ENCODE results near the gene CNOT1. TPM values are rescaled to one million over a fixed set of nuclear protein-coding genes. Genes with fewer than 3 reads are reported as not detected.

The CNOT1 gene
- polyA plus RNA-seq, 1 donor from 2014 or later, result 66.2 TPM

- Histone ChIP-seq H3K9me2 (ENCODE audit: insufficient read depth, low read length) (no peaks in the 10 kb centered on the region), H3K9ac (ENCODE audit: low read length) (no peak overlapping the region), H3K9me3 (ENCODE audit: low read length) (no peaks in the 10 kb centered on the region), H3K4me3 (ENCODE audit: low read length) (no peak overlapping the region), H4K20me1 (ENCODE audit: insufficient read depth) (no peaks in the 10 kb centered on the region), H3F3A (ENCODE audit: insufficient read depth, low read length, poor library complexity, severe bottlenecking) (no peaks in the 10 kb centered on the region), H3K4me2 (ENCODE audit: low read length) (no peak overlapping the region), H3K79me2 (replicated peaks; ENCODE audit: insufficient read depth, low read length) (peaks cover 6% of the 10 kb centered on the region), H3K27ac (ENCODE audit: low read length) (no peak overlapping the region), H2AFZ (ENCODE audit: low read depth, low read length) (no peak overlapping the region), H3K36me3 (ENCODE audit: insufficient read depth, low read length) (peaks cover 21% of the 10 kb centered on the region), H3K27me3 (ENCODE audit: insufficient read depth, low read depth, low read length) (no peaks in the 10 kb centered on the region)
- TF ChIP-seq MXI1 (conservative IDR thresholded peaks at IDR 0.05; ENCODE audit: poor library complexity, severe bottlenecking) (no peak), EZH2 (IDR thresholded peaks at IDR 0.05; ENCODE audit: borderline replicate concordance, insufficient read depth, low read length, poor library complexity, severe bottlenecking) (no peak), SMC3 (conservative IDR thresholded peaks at IDR 0.05; ENCODE audit: poor library complexity) (no peak), REST (IDR thresholded peaks at IDR 0.05; ENCODE audit: borderline replicate concordance) (no peak), RAD21 (conservative IDR thresholded peaks at IDR 0.05) (no peak), EP300 (conservative IDR thresholded peaks at IDR 0.05; ENCODE audit: poor library complexity, severe bottlenecking) (no peak), CTCF (IDR thresholded peaks at IDR 0.05; ENCODE audit: poor library complexity, severe bottlenecking) (no peak), POLR2AphosphoS5 (IDR thresholded peaks at IDR 0.05) (no peak)
These were observed 111.3 kb downstream of the CNOT1 start for GRCh38 chr16:58518083-58518979.

GRCh38 chr16:58516768-58517107, 112.9 kb downstream of the CNOT1 start:
- H4K20me1 ChIP-seq (ENCODE audit: insufficient read depth), result no peaks in the 10 kb centered on the region
- H3K4me2 ChIP-seq (ENCODE audit: low read length), result no peak overlapping the region
- TF ChIP-seq EZH2 (IDR thresholded peaks at IDR 0.05; ENCODE audit: borderline replicate concordance, insufficient read depth, low read length, poor library complexity, severe bottlenecking), result no peak
- no peak for TF ChIP-seq REST (IDR thresholded peaks at IDR 0.05; ENCODE audit: borderline replicate concordance)
- no peak for TF ChIP-seq SMC3 (conservative IDR thresholded peaks at IDR 0.05; ENCODE audit: poor library complexity)
- no peak for TF ChIP-seq POLR2AphosphoS5 (IDR thresholded peaks at IDR 0.05)
- H3K9ac ChIP-seq (ENCODE audit: low read length), result peak overlapping the region; percentile 71
- peaks cover 17% of the 10 kb centered on the region for H3K36me3 ChIP-seq (ENCODE audit: insufficient read depth, low read length)
- H3K79me2 ChIP-seq (replicated peaks; ENCODE audit: insufficient read depth, low read length), result peaks cover 6% of the 10 kb centered on the region
- H3K27me3 ChIP-seq (ENCODE audit: insufficient read depth, low read depth, low read length), result no peaks in the 10 kb centered on the region
- no peaks in the 10 kb centered on the region for H3K9me3 ChIP-seq (ENCODE audit: low read length)
- H3K9me2 ChIP-seq (ENCODE audit: insufficient read depth, low read length), result no peaks in the 10 kb centered on the region
- no peaks in the 10 kb centered on the region for H3F3A ChIP-seq (ENCODE audit: insufficient read depth, low read length, poor library complexity, severe bottlenecking)
- no peak overlapping the region for H3K27ac ChIP-seq (ENCODE audit: low read length)
- peak overlapping the region; percentile 90 for H3K4me3 ChIP-seq (ENCODE audit: low read length)
- H2AFZ ChIP-seq (ENCODE audit: low read depth, low read length), result no peak overlapping the region
